Measurements from ENCODE around the gene PEX11G.

Gene PEX11G

DNA sequence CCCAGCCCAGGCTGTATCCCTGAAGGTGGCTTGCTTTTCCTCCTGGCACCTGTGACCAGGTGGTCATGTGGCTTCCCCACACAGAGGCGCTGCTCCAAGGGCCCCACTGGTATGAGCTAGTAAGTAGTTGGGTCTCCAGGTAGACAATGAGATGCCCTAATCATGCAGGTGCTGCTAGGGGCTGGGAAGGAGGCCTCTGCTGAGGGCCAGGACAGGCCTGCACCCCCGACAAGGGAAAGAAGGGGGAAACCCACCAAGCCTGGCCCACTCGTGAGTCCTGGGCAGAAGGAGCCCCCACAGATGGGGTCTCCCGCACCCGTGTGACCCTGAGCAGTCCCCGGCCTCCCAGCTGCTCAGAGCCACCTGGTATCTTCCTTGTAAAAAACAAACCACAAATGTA lies 13.2 kb downstream of the PEX11G start:
- H3K4me3 ChIP-seq (ENCODE audit: low read length): no peak overlapping the region
- TF ChIP-seq, protein P1, sequence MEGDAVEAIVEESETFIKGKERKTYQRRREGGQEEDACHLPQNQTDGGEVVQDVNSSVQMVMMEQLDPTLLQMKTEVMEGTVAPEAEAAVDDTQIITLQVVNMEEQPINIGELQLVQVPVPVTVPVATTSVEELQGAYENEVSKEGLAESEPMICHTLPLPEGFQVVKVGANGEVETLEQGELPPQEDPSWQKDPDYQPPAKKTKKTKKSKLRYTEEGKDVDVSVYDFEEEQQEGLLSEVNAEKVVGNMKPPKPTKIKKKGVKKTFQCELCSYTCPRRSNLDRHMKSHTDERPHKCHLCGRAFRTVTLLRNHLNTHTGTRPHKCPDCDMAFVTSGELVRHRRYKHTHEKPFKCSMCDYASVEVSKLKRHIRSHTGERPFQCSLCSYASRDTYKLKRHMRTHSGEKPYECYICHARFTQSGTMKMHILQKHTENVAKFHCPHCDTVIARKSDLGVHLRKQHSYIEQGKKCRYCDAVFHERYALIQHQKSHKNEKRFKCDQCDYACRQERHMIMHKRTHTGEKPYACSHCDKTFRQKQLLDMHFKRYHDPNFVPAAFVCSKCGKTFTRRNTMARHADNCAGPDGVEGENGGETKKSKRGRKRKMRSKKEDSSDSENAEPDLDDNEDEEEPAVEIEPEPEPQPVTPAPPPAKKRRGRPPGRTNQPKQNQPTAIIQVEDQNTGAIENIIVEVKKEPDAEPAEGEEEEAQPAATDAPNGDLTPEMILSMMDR (IDR thresholded peaks at IDR 0.05; ENCODE audit: insufficient read depth, low read depth, low read length, missing control alignments): no peak
- no peak for DNase-seq (ENCODE audit: low read depth)

DNA sequence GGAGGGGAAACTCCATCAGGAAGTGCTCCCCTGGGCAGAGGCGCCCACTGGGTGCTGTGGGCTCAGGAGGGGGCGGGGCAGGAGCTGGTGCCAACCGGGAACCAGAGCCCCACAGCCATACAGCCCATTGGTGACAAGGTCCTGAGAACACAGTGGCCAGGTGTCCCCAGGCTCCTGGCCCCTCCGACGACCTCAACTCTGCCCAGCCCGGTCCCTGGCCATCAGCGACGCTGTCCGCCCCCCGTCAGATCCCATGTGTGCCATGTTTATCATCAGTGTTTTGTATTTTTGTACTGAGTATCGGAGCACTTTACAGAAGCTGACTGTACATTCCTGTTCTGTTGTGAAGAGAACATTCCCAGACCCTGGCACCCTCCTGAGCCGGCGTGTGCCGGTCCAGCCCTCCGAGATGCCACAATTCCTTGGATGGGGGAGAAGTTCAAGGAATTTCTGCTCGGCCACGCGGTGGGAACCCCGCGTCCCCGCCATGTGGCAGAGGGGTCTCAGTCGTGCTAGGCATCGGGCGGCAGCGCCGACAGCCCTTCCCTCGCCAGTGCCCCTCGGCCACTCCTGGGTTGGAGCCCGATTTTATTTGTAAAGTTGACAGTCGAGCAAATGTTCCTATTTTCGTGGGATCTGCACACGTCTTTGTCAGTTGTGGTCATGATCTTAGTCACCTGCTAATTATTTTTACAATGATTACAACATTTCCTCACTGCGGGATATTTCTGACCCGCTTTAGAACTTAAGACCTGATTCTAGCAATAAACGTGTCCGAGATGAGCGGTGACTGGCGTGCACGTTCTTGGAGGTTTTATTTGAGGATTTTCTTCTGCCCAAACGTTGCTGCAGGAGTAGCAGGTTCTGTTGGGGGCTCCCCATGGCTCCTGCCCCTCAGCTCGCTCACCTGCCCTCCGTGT lies 16.9 kb downstream of the PEX11G start:
- no peak overlapping the region for H3K4me3 ChIP-seq (ENCODE audit: low read length)
- DNase-seq (ENCODE audit: low read depth): no peak
- TF ChIP-seq, protein P1 (IDR thresholded peaks at IDR 0.05; ENCODE audit: insufficient read depth, low read depth, low read length, missing control alignments): no peak

DNA sequence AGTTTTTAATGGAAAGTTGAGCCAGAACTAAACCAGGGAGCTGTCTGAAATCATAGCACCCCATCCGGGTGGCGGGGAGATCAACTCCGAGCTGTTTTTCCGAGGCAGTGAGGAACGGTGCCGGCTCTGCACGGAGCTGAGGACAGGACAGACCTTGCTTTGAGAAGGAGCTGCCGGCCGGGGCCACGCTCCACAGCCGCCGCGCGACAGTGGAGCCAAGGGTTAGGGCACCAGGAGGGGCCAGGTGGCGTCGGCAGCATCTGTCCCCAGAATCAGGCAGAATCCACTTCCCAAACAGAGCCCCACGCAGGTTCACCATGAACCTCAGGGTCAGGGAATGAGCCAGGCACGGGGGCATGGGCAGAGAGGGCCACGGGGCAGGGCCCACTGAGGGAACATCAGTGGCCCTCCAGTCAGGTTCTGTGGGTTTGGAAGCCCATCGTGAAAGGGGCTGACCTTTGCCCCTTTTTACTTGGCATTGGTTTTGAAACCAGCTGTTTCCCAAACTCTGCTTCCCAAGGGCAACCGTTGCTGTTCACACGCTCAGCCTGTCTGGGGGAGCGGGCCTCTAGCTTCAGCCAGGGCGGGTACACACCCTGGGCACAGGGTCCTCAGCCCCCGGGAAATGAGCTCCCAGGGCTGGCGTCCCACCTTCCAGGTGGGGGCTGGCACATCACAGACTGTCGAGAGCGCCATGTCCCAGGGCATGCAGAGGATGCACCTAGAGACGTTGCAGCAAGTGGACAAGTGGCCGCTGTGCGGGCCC lies 18.1 kb downstream of the PEX11G start:
- TF ChIP-seq, protein P1 (IDR thresholded peaks at IDR 0.05; ENCODE audit: insufficient read depth, low read depth, low read length, missing control alignments): no peak
- DNase-seq (ENCODE audit: low read depth): no peak
- H3K4me3 ChIP-seq (ENCODE audit: low read length): no peak overlapping the region

DNA sequence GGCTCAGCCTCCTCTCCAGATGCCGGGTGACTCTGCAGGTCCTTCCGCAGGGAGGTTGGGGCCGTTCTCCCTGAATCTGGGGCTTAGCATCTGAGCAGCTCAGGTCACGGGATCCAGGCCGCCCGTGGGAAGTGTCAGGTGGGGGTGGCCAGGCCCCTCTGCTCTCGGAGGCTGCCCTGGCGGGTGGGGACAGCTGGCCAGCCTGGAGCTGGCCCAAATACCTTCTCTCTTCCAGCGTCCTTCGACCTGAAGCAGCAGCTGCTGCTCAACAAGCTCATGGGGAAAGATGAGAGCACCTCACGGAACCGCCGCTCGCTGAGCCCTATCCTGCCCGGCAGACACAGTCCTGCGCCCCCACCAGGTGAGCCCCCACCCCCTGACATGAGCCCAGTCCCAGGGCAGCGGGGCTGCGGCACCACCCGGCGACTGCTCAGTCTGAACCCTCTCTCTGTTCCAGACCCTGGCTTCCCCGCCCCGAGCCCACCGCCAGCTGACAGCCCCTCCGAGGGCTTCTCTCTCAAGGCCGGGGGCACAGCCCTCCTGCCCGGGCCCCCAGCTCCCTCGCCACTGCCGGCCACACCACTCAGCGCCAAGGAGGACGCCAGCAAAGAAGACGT lies 19.1 kb downstream of the PEX11G start:
- H3K4me3 ChIP-seq (ENCODE audit: low read length): no peak overlapping the region
- DNase-seq (ENCODE audit: low read depth): no peak

DNA sequence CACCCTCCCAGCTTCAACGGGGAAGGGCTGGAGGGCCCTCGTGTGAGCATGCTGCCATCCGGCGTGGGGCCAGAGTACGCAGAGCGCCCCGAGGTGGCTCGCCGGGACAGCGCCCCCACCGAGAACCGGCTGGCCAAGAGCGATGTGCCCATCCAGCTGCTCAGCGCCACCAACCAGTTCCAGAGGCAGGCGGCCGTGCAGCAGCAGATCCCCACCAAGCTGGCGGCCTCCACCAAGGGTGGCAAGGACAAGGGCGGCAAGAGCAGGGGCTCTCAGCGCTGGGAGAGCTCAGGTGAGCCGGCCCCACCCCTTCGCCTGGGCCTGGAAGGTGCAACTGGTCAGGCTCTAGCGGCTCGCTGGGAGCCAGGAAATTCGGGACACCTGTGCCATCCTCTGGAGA lies 20.0 kb downstream of the PEX11G start:
- no peak overlapping the region for H3K4me3 ChIP-seq (ENCODE audit: low read length)
- TF ChIP-seq, protein P1 (IDR thresholded peaks at IDR 0.05; ENCODE audit: insufficient read depth, low read depth, low read length, missing control alignments): no peak
- no peak for DNase-seq (ENCODE audit: low read depth)

More for the DNA sequence above, 19.1 kb downstream of the PEX11G start:
- TF ChIP-seq, protein P1 (IDR thresholded peaks at IDR 0.05; ENCODE audit: insufficient read depth, low read depth, low read length, missing control alignments): no peak

DNA sequence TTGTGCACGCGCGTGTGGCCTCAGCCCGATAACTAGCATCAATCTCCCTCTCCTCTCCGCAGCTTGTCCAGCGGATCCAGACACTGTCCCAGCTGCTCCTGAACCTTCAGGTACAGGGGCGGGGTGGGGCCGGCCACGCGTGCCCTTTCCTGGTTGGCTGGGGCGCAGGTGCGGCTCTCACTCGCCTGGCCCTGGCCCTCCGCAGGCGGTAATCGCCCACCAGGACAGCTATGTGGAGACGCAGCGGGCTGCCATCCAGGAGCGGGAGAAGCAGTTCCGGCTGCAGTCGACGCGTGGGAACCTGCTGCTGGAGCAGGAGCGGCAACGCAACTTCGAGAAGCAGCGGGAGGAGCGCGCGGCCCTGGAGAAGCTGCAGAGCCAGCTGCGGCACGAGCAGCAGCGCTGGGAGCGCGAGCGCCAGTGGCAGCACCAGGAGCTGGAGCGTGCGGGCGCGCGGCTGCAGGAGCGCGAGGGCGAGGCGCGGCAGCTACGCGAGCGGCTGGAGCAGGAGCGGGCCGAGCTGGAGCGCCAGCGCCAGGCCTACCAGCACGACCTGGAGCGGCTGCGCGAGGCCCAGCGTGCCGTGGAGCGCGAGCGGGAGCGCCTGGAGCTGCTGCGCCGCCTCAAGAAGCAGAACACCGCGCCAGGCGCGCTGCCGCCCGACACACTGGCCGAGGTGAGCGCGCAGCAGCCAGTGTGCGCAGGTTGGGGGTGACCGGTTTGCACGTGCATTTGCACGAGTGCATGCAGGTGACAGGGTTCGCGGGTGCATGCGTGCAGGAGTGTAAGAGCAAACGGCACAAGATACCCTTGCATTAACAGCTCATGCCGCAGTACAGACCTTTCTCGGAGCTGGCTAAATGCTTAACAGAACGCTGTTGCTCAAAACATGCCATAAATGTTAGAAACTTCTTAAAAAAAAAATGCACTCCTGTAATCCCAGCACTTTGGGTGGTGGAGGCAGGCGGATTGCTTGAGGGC lies 21.5 kb downstream of the PEX11G start:
- no peak overlapping the region for H3K4me3 ChIP-seq (ENCODE audit: low read length)
- DNase-seq (ENCODE audit: low read depth): no peak
- TF ChIP-seq, protein P1 (IDR thresholded peaks at IDR 0.05; ENCODE audit: insufficient read depth, low read depth, low read length, missing control alignments): no peak
